Daoy (cell line): ENCODE measurements around the gene TMEM132C. TPM values are rescaled to one million over a fixed set of nuclear protein-coding genes. Genes with fewer than 3 reads are reported as not detected.

Source experiments
- DNase-seq: peaks from one replicate; pipeline ENCODE4 v3.0.0-alpha.2; 2015; ENCODE audit warnings: low read depth
- total RNA-seq: library from RNA; depleted of rRNA; stranded (reverse); fragments of >200 nt; shearing (Covaris generic); gene quantifications from 2 replicates; pipeline ENCODE4 v1.2.3, GENCODE V29; 2014

The TMEM132C gene
- total RNA-seq, 1 experiment from 2014 or later: not detected

- no peak for DNase-seq
Measured at GRCh38 chr12:128415036-128415560, 148.1 kb downstream of the TMEM132C start.

DNA sequence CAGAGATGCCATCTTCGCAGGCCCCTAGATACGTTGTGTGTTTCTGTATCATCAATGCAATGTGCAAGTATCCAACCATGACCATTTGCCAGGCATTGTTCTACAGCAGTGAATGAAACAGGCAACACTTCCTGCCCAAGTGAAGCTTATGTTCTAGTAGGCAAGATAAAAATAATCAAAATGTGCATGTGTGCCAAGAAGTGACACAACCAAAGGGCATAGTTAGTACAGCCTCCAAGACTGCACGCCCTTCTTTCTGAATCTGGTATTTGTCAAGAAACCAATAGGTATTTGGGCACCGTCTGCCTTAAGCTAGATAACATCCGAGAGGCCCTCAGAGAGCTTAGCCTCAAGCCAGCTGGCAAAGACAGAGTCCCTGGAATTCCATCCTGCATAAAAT lies 152.0 kb downstream of the TMEM132C start:
- DNase-seq: no peak

DNA sequence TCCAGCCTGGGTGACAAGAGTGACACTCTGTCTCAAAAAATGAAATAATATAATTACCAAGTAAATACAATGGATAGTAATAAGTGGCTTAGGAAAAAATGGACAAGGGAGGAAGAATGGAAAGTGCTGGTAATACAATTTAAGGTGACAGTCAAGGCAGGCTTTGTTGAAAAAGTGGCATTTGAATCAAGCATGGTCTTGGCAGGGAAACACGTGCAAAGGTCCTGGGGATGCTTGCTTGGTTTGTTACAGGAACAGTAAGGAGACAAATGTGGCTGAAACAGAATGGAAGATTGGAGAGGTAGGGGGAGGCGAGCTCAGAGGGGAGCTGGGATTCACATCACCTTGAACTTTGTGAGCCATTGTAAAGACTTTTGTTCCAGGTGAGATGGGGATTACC lies 153.2 kb downstream of the TMEM132C start:
- DNase-seq: no peak

- no peak for DNase-seq
Measured at GRCh38 chr12:128421375-128421774, 154.4 kb downstream of the TMEM132C start.

DNA sequence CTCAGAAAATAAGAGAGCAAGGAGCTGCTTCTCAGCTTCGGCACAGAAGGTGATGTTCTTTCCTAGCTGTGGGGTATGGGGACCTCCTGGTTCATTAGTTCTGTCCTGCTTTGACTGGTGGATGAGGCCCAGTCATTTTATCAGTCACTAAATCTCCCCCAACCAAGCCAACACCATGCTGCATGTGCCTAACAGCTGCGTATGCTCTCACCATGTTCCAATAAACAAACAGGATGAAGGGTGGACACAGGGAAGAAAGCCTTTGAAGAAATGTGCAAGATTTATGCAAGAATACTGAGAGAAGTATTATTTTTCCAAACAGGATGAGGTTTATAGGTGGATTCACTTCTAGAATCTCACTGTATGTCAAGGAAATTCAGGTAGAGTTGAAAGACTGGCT lies 156.2 kb downstream of the TMEM132C start:
- DNase-seq: no peak

- no peak for DNase-seq
Measured at GRCh38 chr12:128424931-128425431, 158.0 kb downstream of the TMEM132C start.

DNA sequence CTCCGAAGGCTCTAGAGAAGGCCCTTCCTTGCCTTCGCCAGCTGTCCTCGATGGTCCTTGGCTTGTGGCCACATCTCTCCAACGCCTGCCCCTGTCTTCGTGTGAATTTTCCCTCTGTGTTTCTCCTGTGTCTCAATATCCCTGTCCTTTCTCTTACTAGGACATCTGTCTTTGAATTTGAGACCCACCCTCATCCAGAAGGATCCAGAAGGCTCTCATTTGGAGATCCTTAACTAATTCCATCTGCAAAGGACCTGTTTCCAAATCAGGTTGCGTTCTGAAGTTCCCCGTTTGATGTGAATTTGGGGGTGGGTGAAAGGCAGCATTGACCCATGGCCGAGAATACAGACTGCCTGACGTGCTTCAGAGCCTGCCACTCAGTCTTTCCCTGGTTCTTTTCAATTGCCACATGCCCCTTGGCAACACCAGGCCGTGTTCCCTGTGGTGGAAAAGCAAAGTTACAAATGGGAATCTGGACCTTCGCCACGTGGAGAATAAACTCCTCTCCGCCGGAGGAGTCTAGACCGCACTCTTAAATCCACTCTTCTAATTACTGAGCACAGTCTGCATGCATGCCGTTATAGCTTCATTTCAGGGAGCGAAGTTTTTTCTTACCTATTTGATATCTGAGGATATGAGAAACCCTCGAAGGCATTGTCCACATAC lies 158.8 kb downstream of the TMEM132C start:
- DNase-seq: no peak

GRCh38 chr12:128426511-128426910 lies 159.5 kb downstream of the TMEM132C start:
- no peak for DNase-seq

DNA sequence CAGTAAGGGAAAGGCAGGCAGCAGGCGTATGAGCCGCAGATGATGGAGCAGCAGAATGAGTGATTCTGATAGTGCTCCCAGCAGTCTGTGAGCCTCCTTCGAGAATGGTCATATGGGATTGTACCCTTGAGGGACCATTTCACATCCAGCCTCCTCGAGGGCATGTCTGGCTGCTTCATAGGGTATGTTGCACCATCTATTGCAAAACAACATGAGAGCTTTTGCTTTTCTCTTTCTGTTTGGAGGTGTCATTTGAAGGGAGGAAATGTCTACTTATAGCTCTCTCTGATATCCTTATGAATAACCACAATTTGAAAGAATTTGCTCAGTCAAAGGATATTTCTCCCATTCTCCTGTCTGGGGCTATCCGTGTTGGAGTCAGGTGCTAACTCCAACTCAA lies 172.8 kb downstream of the TMEM132C start:
- no peak for DNase-seq

- no peak for DNase-seq
Measured at GRCh38 chr12:128442096-128442495, 175.1 kb downstream of the TMEM132C start.

DNA sequence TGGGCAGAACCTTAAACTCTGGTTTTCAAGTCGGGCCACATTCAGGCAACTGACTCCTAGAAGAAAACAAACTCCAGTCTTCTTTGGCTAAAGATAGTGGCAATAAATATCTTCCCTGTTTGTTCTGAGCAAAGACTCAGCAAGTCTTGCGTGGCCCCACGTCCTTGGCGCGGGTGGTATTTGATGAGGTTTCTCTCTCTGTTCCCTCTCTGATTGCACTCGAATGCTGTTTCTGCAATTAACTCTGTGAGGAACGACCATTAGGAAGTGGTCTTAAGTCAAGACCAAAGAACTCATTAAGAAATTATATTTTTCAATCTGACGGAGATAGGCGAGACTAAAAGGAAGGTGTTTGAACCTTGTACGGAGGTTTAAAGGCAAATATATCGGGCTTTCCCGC lies 177.6 kb downstream of the TMEM132C start:
- DNase-seq: no peak

GRCh38 chr12:128445415-128446127 lies 178.6 kb downstream of the TMEM132C start:
- DNase-seq: no peak

DNA sequence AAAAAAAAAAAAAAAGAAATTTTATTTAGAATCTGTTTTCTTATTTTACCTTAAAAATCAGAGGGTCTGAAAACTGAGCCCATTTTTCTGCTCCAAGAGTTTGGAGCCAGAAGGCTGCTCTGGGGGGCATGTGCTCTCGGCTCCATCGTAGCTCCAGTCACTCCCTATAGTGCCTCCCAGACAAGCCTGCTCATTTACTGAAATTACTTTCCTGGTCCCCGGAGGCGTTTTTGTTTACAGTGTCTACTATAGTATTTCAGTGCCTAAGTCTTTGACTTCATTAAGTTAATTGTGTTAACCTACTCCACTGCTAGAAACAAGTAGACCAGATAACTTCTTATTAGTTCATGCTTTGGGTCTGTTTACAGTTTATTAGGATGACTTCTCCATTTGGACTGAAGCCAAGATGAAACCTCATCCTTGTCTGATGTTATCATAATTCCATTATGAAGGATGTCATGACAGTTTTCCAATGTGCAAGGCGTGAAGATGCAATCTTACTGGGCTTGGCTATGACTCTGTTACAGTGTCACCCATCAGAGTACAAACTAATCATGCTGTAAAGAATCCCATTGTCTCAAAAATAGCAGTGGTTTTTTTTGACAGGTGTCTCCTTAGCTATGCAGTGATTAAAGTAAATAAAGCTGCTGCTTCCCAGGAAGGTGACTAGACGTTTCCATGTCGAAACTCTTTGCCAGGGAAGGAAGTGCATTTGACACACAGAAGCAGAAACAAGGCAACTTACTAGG lies 182.3 kb downstream of the TMEM132C start:
- peak; percentile 58 for DNase-seq

DNA sequence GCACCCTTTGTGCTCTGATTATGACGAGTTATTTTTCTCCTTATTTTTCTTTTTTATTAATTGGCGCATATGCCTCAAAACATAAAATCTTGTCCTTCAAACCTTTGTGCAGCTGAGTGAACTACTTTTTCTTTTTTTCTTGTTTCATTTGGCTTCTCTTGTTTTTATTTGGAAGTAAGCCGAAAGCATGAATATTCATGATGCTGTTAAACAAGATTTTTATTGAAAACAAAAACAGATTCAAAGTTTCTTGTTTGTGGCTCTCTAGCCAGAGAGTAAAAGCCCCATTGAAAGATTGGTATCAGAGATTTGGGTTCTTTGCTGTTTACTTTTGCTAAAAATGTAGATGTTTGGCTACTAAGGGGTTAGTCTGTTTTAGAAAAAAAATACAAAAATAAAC lies 183.8 kb downstream of the TMEM132C start:
- DNase-seq: no peak

- no peak for DNase-seq
Measured at GRCh38 chr12:128455851-128456250, 188.9 kb downstream of the TMEM132C start.

GRCh38 chr12:128456922-128457321 lies 190.0 kb downstream of the TMEM132C start:
- DNase-seq: no peak

GRCh38 chr12:128458301-128458974 lies 191.5 kb downstream of the TMEM132C start:
- no peak for DNase-seq

GRCh38 chr12:128459067-128459466 lies 192.1 kb downstream of the TMEM132C start:
- DNase-seq: no peak

GRCh38 chr12:128463881-128464280 lies 196.9 kb downstream of the TMEM132C start:
- DNase-seq: no peak

DNA sequence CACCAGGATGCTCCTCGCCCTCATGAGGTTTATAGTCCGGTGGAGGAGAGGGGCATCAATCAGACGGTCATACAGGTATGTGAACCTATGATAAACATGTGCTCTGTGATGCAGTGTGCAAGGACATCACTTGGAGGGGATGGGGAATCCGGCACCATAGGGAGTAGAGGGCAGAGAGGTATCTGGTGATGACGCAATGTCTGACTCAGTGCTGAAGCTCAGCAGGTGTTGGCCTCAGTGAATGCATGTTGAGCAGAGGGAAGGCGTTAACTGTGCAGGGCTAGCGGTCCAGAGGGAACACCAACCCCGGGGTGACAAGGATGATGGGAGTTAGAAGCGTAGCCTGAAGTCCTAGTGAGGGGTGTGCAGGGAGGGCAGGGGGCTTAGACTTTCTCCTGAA lies 200.9 kb downstream of the TMEM132C start:
- peak; percentile 34 for DNase-seq

GRCh38 chr12:128468926-128469325 lies 202.0 kb downstream of the TMEM132C start:
- DNase-seq: no peak

GRCh38 chr12:128471491-128471890 lies 204.5 kb downstream of the TMEM132C start:
- DNase-seq: no peak
